SJSA1 (cell line): ENCODE measurements around the gene MROH2A. TPM values are rescaled to one million over a fixed set of nuclear protein-coding genes. Genes with fewer than 3 reads are reported as not detected.
A peak's percentile ranks its signal among the peaks of the same experiment; 100 is the strongest.

Experiments used
- DNase-seq, 2 experiments: peaks; one replicate each; pipeline ENCODE4 v3.0.0-alpha.2; 2015 to 2020; ENCODE audit warnings: low spot score in 2 of 2, low read depth in 1 of 2
- H3K27ac ChIP-seq: fragments of 250-450 bp; sonication (Bioruptor Pico); 2 replicates; pipeline ENCODE4 v1.5.1; 2020; ENCODE audit warnings: mild to moderate bottlenecking, moderate library complexity
- H3K27me3 ChIP-seq: fragments of 250-450 bp; sonication (Bioruptor Pico); replicated peaks from 2 replicates; pipeline ENCODE4 v1.5.1; 2020; ENCODE audit warnings: mild to moderate bottlenecking, moderate library complexity
- H3K36me3 ChIP-seq: fragments of 250-450 bp; sonication (Bioruptor Pico); 2 replicates; pipeline ENCODE4 v1.5.1; 2020; ENCODE audit warnings: mild to moderate bottlenecking
- H3K4me1 ChIP-seq: fragments of 250-450 bp; sonication (Bioruptor Pico); replicated peaks from 2 replicates; pipeline ENCODE4 v1.6.1; 2021; ENCODE audit warnings: mild to moderate bottlenecking
- H3K4me3 ChIP-seq: fragments of 250-450 bp; sonication (Bioruptor Pico); 2 replicates; pipeline ENCODE4 v1.5.1; 2020; ENCODE audit warnings: mild to moderate bottlenecking
- H3K9me3 ChIP-seq: fragments of 250-450 bp; sonication (Bioruptor Pico); replicated peaks from 2 replicates; pipeline ENCODE4 v1.5.1; 2020; ENCODE audit warnings: mild to moderate bottlenecking
- total RNA-seq: library from RNA; depleted of rRNA; stranded (reverse); fragments of >200 nt; shearing (Covaris generic); gene quantifications from 2 replicates; pipeline ENCODE4 v1.2.3, GENCODE V29; 2014

MROH2A gene
- total RNA-seq, 1 experiment from 2014 or later, result not detected

DNA sequence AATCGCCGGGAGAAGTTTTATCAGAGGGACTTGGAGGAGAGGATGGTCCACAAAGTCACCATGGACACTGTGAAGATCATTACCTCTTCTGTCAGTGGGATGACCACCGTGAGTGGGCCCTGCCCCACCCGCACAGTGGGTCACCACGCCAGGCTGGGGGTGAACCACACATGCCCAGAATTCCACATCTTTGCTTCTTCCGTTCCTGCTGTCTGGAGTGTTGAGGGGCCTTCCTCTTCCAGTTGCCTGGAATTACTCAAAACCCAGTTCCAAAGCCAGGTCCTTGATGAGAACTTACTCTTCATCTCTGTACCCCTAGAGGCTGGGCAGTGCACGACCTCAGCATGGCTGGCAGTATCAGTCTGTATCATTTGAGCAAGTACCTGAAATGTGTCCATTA, 22.1 kb downstream of the MROH2A start:
- peak in 1 of 2 experiments; percentile 24 for DNase-seq
- Histone ChIP-seq H3K27me3 (no peaks in the 10 kb centered on the region), H3K27ac (no peak overlapping the region), H3K9me3 (no peaks in the 10 kb centered on the region), H3K36me3 (no peaks in the 10 kb centered on the region), H3K4me3 (no peak overlapping the region), H3K4me1 (no peaks in the 10 kb centered on the region)

DNA sequence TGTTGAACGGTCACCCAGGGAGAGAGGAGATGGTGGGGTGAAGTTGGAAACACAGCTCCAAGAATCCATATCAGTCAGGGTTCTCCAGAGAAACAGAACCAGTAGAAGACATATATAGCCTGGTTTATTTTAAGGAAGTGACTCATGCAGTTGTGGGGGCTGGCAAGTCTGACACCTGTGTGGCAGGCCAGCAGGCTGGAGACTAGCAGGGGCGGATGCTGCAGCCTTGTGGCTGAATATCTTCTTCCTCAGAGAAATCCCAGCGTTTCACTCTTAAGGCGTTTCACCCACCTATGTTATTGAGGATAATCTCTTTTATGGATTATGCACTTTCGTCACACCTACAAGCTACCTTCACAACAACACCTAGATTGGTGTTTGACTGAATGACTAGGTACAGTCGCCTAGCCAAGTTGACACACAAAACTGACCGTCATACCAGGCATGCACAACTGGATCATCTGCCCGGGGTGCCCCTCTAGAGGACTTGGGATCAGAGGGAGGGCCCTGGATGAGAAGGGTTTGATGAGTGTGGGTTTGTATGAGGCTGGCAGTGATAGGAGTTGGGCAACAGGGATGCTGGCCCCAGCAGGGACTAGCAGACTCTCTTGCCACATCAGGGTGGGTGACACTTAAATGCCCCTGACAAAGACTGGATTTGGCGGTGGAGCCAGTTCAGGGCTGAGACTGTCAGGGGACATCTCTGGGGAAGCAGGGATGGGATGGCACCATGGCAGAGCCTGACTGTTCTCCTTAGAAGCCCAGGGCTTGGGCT, 23.4 kb downstream of the MROH2A start:
- no peaks in the 10 kb centered on the region; the same call in 1 of the 2 replicates for H3K27me3 ChIP-seq
- H3K27ac ChIP-seq, result no peak overlapping the region
- H3K9me3 ChIP-seq, result no peaks in the 10 kb centered on the region
- no peak overlapping the region for H3K4me3 ChIP-seq
- no peaks in the 10 kb centered on the region for H3K36me3 ChIP-seq
- DNase-seq, result peak in 1 of 2 experiments; percentile 30
- no peaks in the 10 kb centered on the region for H3K4me1 ChIP-seq

DNA sequence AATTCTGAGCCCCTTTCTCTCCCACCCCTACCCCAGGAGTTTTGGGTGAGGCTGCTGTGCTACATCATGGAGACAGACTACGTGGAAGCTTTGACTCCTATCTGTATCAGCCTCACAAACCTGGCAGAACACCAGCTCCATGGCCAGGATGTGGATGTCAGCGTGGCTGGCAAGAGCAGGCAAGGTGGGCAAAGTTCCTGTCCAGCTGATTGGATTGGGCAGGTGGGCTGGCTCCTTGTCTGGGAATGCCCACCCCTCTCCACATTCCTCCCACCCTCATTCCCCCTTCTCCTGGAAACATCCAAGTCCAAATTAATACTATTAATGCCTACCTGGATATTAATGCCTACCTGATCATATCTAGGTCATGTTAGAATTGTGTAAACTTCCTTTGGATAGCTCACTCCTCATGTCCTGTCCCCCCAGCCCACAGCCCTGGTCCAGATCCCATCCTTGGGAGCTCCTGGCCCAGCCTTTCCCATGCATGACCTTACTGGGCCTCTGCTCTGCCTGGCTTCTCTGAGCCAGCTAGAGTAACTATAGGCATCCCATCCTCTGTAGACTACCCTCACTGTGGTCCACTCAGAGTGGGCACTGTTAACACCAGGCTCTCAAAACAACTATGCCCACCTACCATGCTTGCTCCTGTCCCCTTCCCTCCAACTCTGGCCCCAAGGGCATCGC, 24.1 kb downstream of the MROH2A start:
- Histone ChIP-seq H3K27ac (no peak overlapping the region), H3K4me1 (no peaks in the 10 kb centered on the region), H3K4me3 (no peak overlapping the region), H3K36me3 (no peaks in the 10 kb centered on the region), H3K27me3 (no peaks in the 10 kb centered on the region; the same call in 1 of the 2 replicates), H3K9me3 (no peaks in the 10 kb centered on the region)
- peak in 1 of 2 experiments; percentile 28 for DNase-seq

DNA sequence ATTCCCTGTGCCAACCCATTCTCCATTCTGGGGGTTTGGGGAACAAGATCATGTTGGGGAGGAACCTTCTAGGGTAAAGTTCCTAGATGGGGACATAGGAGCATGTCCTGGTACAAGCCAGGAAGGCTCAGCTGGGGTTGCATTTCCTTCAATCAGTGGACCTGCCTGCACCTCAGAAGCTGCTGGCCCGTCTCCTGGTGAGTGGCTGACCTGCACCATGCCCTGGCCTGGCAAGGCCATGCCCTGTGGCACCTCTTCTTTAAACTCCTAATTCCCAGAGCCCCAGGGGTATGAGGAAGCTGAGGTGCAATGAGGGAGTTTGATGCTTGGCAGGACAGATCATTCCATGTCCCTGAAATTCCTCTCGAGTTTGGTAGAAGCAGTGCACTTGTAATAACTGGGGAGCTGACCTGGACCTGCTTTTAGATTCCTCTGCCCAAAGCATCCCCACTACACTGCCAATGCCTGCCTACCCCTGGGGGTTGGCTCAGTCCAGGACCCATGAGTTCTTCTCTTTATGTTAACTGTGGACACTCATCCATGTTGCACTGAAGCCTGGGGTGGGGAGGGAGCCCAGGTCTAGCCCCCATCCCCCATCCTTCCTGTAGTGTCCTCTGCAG, 25.3 kb downstream of the MROH2A start:
- no peak overlapping the region for H3K4me3 ChIP-seq
- H3K9me3 ChIP-seq, result no peaks in the 10 kb centered on the region
- no peaks in the 10 kb centered on the region for H3K36me3 ChIP-seq
- DNase-seq, result no peak
- H3K4me1 ChIP-seq, result no peaks in the 10 kb centered on the region
- no peak overlapping the region for H3K27ac ChIP-seq
- no peaks in the 10 kb centered on the region; the same call in 1 of the 2 replicates for H3K27me3 ChIP-seq

DNA sequence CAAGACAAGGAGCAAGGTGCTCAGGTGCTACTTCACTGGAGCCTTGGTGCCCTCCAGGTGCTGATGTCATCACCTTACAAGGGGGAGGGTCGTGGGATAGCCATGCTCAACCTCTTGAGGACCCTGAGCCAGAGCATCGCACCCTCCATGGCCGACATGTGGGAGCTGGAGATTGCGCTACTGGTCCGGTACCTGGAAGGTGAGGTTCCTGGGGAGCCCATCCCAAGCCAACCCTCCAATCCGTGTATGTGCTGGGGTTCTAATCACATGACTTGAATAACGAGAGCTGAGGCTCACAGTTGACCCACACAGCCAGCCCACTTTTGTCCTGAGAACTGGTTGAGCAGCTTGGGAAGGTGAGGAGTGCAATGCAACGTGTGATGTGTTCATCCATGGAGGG, 25.9 kb downstream of the MROH2A start:
- H3K27me3 ChIP-seq, result no peaks in the 10 kb centered on the region; the same call in 1 of the 2 replicates
- no peak overlapping the region for H3K27ac ChIP-seq
- no peaks in the 10 kb centered on the region for H3K36me3 ChIP-seq
- no peaks in the 10 kb centered on the region for H3K9me3 ChIP-seq
- DNase-seq, result peak in 1 of 2 experiments; percentile 39
- no peaks in the 10 kb centered on the region for H3K4me1 ChIP-seq
- H3K4me3 ChIP-seq, result no peak overlapping the region

DNA sequence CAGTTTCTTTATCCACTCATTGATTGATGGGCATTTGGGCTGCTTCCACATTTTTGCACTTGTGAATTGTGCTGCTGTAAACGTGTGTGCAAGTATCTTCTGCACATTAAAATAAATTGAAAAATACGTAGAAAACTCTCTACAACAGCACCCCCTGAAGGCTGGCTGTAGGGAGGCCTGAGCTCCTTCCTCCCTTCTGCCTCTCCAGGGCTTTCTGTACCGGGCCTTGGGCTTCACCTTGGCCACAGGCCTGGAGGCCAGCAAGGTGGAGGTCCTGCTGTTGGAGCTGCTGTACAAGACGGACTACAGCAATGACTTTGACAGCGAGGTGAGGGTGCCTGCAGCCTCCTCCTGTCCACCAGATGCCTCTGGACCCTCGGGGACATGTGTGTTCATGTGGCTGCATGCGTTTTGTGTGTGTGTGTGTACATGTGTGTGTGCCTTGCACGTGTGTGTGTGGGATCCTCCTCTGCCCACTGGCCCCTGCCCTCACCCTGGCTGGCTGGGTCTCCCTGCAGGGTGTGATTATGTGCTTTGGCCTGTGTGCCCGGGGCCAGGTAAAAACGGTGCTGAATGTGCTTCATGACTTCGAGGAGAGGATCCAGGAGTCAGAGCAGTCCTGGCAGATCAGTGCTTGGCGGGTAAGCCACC, 29.2 kb downstream of the MROH2A start:
- Histone ChIP-seq H3K4me1 (no peaks in the 10 kb centered on the region), H3K9me3 (no peaks in the 10 kb centered on the region), H3K27me3 (peaks cover 3% of the 10 kb centered on the region; the same call in 1 of the 2 replicates), H3K4me3 (no peak overlapping the region), H3K36me3 (no peaks in the 10 kb centered on the region), H3K27ac (no peak overlapping the region)
- DNase-seq, result peak in 1 of 2 experiments; percentile 26

DNA sequence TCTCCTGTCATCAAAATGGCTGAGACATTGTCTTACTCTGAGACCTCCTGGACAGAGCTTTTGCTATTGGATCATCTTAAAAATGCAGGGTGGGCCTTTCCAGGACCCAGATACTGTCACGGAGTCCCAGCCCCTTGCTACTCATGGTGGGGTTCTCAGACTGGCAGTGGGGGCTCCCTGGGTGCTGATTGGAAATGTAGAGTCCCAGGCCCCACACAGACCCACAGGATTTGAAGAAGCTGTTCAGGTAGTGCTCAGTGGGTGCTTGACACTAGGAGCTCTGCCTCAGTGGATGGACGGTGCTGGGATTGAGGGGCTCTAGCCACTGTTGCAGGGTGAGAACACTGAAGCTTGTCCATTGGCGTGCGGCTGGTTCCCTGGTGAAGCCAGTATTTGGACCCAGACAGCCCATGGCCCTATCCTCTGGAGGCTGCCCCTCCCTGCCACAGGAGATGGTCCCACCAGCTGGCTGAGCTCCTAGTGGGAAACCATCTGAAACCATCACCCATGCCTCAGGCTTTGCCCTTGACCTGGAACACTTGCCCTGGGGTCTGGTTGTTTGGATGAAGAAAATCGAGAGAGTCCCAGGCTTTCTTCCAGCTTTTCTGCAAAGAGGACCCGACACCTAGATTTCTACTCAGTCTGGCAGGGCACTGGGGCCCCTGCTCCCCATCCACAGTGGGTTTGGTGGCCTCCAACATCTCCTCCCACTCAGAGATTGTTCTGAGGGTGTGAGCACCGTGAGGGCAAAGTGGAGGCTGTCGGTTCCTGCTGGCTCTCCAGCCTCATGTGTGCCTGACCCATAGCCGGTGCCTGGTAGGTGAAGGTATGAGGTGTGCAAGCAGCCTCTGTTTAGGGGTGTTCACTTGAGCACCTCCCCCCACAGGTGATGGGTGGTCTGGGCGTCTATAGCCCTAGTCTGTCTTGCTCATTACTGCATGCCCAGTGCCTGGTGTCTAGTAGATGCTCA, 30.1 kb downstream of the MROH2A start:
- peaks cover 3% of the 10 kb centered on the region; the same call in 1 of the 2 replicates for H3K27me3 ChIP-seq
- H3K4me1 ChIP-seq, result no peaks in the 10 kb centered on the region
- H3K27ac ChIP-seq, result no peak overlapping the region
- H3K4me3 ChIP-seq, result no peak overlapping the region
- H3K9me3 ChIP-seq, result no peaks in the 10 kb centered on the region
- no peaks in the 10 kb centered on the region for H3K36me3 ChIP-seq
- DNase-seq, result peak in 1 of 2 experiments; percentile 34

DNA sequence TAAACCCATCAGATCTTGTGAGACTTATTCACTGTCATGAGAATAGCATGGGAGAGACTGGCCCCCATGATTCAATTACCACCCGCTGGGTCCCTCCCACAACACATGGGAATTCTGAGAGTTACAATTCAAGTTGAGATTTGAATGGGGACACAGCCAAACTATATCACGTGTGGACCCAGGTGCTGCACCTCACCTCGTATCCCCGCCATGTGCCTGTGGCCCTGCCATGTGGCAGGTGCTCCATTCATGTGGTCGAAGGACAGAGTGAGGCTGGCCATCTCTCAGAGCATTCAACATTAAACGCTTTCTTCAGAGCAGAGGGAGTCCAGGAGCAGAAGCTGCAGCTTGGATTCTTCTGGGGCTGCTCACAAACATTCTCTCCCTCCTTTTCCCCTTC, 32.3 kb downstream of the MROH2A start:
- H3K27me3 ChIP-seq, result peaks cover 3% of the 10 kb centered on the region; the same call in 1 of the 2 replicates
- H3K4me1 ChIP-seq, result no peaks in the 10 kb centered on the region
- no peak overlapping the region for H3K27ac ChIP-seq
- no peaks in the 10 kb centered on the region for H3K36me3 ChIP-seq
- no peaks in the 10 kb centered on the region for H3K9me3 ChIP-seq
- DNase-seq, result no peak
- no peak overlapping the region for H3K4me3 ChIP-seq

DNA sequence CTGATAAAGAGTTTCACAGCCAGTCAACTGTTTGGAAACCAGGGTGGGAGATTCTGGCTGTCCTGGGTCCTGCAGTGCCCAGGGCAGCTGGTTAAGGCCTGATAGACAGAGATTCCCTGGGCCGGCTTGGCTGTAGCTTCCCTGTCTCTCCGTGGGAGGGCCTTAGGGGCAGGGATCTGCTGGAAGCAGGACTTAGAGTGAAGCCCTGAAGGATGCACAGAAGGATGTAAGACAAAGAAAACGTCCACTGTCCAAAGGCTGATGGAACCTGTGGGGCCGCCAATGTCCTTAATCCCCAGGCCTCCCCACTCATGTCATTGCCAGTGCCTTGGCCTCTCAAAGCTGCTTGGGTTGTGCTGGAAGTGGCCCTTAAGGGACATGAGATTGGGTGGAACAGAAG, 33.0 kb downstream of the MROH2A start:
- Histone ChIP-seq H3K27me3 (0 out of 2 replicates have a peak, but pooled peaks cover 3% of the 10 kb centered on the region), H3K36me3 (no peaks in the 10 kb centered on the region), H3K4me3 (no peak overlapping the region), H3K9me3 (no peaks in the 10 kb centered on the region), H3K27ac (no peak overlapping the region), H3K4me1 (peaks cover under 1% of the 10 kb centered on the region)
- DNase-seq, result peak in 1 of 2 experiments; percentile 31

DNA sequence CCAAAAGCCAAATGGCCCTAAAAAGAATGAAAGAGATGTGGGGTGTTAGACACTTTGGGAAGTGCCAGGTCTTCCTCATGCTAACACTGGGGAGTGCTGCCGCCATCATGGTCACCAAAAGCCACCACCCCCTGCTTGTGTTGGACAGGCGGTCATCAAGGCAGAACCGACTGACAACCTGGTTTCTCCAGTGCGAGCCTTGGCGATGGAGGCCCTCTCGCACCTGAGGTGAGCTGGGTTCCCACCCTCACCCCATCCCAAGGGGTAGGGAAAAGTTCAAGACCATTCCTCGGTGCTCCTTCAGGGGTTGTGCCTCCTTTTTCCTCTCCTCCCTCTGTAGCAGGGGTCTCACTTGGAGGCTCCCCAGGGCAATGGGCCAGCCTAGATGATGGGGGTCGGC, 33.6 kb downstream of the MROH2A start:
- peak in 1 of 2 experiments; percentile 31 for DNase-seq
- Histone ChIP-seq H3K36me3 (no peaks in the 10 kb centered on the region), H3K9me3 (no peaks in the 10 kb centered on the region), H3K27ac (no peak overlapping the region), H3K4me3 (no peak overlapping the region), H3K4me1 (peaks cover 7% of the 10 kb centered on the region), H3K27me3 (0 out of 2 replicates have a peak, but pooled peaks cover 3% of the 10 kb centered on the region)

DNA sequence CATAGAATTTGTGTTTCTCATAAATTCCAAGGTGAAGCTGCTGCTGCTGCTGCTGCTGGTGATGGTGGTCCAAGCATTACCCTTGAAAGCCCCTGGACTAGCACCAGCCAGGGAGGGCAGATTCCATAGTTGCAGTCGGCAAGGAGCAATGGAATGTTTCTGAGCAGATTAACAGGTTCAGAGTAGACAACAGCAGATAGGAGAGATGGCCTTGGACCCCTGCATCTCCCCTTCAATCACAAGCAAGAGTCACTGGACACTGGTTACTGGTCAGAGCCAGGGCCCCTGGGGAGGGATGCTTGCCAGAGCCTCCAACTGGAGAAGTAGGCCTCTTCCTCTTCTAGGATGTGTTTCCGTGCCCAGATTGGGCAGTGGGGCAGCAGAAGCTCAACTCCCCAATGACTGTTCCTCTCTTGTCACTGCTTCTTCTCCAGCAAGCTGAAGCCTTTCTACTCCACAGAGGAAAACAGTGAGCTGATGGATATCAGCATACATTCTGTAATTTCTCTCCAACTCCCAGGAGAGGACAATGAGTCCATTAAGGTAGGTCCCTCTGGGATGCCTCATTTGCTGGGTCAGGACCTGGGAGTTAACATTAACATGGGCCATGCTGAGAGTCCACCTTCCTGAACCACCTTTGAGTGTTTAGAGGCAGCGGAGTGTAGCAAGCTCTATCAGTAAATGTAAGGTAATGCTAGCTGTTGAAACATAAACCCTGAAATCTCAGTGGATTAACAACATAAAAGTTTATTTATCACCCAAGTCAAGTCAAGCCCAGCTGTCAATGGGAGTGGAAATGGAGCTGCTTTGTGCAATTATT, 35.3 kb downstream of the MROH2A start:
- no peak overlapping the region for H3K27ac ChIP-seq
- H3K36me3 ChIP-seq, result no peaks in the 10 kb centered on the region
- peaks cover 10% of the 10 kb centered on the region for H3K4me1 ChIP-seq
- H3K27me3 ChIP-seq, result 0 out of 2 replicates have a peak, but pooled peaks cover 3% of the 10 kb centered on the region
- H3K9me3 ChIP-seq, result no peaks in the 10 kb centered on the region; the same call in 1 of the 2 replicates
- H3K4me3 ChIP-seq, result no peak overlapping the region
- DNase-seq, result no peak
